C4-2B (cell line): Measurements from ENCODE around the gene PLEKHG1.

ENCODE experiments used
- ZFX ChIP-seq: fragments of 450-650 bp; IDR thresholded peaks from 2 replicates; pipeline ENCODE4 v1.6.1; 2017
- TF ChIP-seq, protein P1 (sequence below): fragments of 450-650 bp; conservative IDR thresholded peaks from 2 replicates; pipeline ENCODE4 v1.5.1; 2017; ENCODE audit warnings: mild to moderate bottlenecking

DNA sequence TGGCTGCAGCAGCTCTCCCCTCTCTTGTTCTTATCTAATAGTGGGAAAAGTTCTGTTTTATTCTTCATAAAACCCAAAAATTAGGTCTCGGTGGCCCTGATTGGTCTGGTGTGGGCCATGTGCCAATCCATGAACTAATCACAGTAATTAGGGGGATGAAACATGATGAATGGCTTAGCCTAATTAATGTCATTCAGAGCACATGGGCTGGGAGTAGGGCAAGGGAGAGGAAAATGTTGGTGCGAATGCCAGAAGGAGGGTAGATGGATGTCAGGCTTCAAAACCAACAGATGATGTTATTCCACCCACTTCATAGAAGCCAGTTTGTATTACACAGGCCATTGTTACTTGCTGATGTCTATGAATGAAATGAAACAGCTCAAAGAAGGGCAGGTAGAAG, 46.5 kb downstream of the PLEKHG1 start:
- TF ChIP-seq, protein P1, sequence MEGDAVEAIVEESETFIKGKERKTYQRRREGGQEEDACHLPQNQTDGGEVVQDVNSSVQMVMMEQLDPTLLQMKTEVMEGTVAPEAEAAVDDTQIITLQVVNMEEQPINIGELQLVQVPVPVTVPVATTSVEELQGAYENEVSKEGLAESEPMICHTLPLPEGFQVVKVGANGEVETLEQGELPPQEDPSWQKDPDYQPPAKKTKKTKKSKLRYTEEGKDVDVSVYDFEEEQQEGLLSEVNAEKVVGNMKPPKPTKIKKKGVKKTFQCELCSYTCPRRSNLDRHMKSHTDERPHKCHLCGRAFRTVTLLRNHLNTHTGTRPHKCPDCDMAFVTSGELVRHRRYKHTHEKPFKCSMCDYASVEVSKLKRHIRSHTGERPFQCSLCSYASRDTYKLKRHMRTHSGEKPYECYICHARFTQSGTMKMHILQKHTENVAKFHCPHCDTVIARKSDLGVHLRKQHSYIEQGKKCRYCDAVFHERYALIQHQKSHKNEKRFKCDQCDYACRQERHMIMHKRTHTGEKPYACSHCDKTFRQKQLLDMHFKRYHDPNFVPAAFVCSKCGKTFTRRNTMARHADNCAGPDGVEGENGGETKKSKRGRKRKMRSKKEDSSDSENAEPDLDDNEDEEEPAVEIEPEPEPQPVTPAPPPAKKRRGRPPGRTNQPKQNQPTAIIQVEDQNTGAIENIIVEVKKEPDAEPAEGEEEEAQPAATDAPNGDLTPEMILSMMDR, result no peak
- no peak for TF ChIP-seq ZFX
